GM21528 (cell line): ENCODE data around the gene FLT3LG.
A peak's percentile ranks its signal among the peaks of the same experiment; 100 is the strongest.
"Not testable (repeated sequence)": the region's sequence is repeated elsewhere in the genome, so short reads cannot be mapped to it uniquely, and the experiment has no call there.

Experiments used
- ATAC-seq: cut with Tn5 transposase; IDR thresholded peaks from one replicate; pipeline ENCODE4 v1.9.1; 2021; ENCODE audit warnings: mild to moderate bottlenecking, moderate library complexity; ENCODE audit not compliant: unreplicated experiment, low FRiP score

The FLT3LG gene

GRCh38 chr19:49461130-49461529 is 12.9 kb upstream of the FLT3LG start:
- ATAC-seq: not testable (repeated sequence)

GRCh38 chr19:49461656-49462055 is 12.4 kb upstream of the FLT3LG start:
- ATAC-seq: no peak

GRCh38 chr19:49462492-49462891 is 11.5 kb upstream of the FLT3LG start:
- no peak for ATAC-seq

- ATAC-seq: no peak
Observed at GRCh38 chr19:49463960-49464740, 9.9 kb upstream of the FLT3LG start.

- ATAC-seq: no peak
Observed at GRCh38 chr19:49465371-49465770, 8.6 kb upstream of the FLT3LG start.

- ATAC-seq: no peak
Observed at GRCh38 chr19:49468199-49468598, 5.8 kb upstream of the FLT3LG start.

- peak; percentile 53 for ATAC-seq
Observed at GRCh38 chr19:49468746-49469447, 5.1 kb upstream of the FLT3LG start.

- peak; percentile 45 for ATAC-seq
Observed at GRCh38 chr19:49469828-49470614, 4.0 kb upstream of the FLT3LG start.

- no peak for ATAC-seq
Observed at GRCh38 chr19:49470615-49470978, 3.4 kb upstream of the FLT3LG start.

GRCh38 chr19:49472936-49473335 is 1.1 kb upstream of the FLT3LG start:
- ATAC-seq: no peak

- not testable (repeated sequence) for ATAC-seq
Observed at GRCh38 chr19:49473501-49473867, 531 bp upstream of the FLT3LG start.

- no peak for ATAC-seq
Observed at GRCh38 chr19:49474542-49474924, 518 bp downstream of the FLT3LG start.

GRCh38 chr19:49475191-49475917 is 1.3 kb downstream of the FLT3LG start:
- no peak for ATAC-seq

GRCh38 chr19:49475995-49476880 is 2.2 kb downstream of the FLT3LG start:
- ATAC-seq: no peak

- ATAC-seq: no peak
Observed at GRCh38 chr19:49479975-49480628, 6.1 kb downstream of the FLT3LG start.

GRCh38 chr19:49481020-49481683 is 7.1 kb downstream of the FLT3LG start:
- no peak for ATAC-seq

GRCh38 chr19:49486232-49486631 is 12.2 kb downstream of the FLT3LG start:
- no peak for ATAC-seq

- ATAC-seq: no peak
Observed at GRCh38 chr19:49486710-49487276, 12.8 kb downstream of the FLT3LG start.
